Activated CD4-positive, alpha-beta T cell treated with anti-CD3 and anti-CD28 coated beads for 48 hours (primary cell): Measurements from ENCODE around the gene CFAP161.

Source experiments
- DNase-seq: peaks from one replicate; pipeline ENCODE4 v3.0.0-alpha.2; 2020

Gene CFAP161

DNA sequence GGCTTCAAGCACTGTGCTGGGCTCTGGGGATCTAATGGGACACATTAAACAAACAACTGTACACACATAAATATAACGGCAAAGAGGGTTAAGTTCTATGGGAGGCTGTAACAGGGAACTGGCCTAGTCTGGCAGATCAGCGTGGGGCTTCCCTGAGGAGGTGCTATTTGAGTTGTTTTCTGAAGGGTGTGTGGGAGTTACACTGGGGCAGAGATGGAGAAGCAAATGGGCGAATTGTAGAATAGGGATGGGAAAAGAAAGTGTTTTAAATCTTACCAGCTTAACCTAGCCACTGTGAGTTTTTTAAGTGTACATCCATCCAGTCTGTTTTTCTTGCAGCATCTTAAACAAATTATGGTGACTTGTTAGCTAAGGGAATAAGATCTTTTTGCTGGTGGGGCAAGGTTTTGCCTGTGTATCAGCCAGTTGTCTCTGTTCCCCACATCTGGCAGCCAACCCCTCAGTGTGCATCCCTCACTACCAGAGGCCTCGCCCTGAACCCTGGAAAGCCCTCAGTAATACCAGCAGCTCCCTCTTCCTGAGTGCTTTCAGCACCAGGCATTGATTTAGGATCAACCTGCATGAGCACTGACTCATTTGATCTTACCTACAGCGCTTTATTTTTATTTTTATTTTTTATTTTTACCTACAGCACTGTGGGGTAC lies 51.7 kb downstream of the CFAP161 start:
- DNase-seq: no peak

DNA sequence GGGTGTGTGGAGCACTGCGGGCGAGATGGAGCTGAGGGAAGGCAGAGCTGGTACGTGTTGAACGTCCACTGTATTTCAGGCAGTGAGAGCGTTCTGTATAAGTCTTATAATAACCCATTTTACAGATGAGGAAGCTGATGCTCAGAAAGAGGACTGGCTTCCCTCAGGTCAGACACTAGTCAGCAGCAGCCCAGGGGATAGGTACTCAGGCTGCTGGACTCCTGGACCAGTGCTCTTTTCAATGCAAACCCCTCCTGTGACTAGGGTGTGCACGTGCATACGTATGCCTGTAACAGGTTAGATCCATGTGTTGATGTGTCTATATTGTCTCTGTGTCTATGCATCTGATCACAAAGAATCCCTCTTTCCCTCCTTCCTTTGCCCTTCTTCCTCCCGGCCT lies 54.3 kb downstream of the CFAP161 start:
- DNase-seq: no peak

- no peak for DNase-seq
These were observed 55.7 kb downstream of the CFAP161 start for GRCh38 chr15:81189583-81190283.

DNA sequence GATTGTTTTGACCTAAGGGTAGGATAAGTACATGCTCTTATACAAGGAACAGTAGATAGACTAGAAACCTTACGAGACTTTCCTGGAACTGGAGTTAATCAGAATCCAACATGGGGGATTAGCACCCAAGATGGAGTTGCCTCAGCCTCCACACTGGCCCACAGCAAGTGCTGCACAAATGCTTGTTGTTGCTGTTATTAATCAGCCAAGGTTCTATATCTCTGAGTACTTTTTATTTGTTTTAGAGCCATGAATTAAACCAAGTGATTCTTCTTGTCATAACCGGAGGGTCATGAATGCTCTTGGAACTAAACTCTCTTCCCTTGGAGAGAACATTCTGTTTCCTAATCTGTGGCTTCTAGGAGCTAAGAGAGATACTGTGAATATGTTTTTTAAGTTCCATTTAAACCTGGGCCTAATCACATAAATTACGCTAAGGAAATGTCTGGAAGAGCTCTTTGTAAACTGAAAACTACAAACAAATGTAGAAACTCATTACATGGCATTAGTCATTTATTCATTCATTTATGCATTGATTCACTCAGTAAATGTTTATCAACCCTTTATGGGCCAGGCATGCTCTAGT lies 56.9 kb downstream of the CFAP161 start:
- no peak for DNase-seq

GRCh38 chr15:81191701-81192100 lies 57.6 kb downstream of the CFAP161 start:
- DNase-seq: no peak

DNA sequence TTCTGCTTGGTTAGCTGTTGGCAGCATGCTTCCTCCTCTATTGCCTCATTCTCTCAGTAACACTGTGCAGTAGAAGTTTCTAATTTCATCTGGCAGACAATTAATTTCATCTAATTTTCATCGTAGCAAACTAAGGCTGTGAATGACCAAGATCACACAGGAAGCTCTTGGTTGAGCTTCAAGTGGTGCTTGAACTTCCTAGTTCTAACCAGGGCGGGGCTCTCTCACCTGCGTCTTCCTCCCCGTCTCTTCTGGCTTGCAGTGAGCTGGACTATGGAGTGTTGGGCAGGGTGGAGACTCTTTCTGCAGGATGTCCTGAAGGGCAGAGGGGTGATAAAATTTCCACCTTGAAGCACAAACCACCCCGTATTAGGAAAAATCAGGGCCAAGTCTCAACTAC lies 60.7 kb downstream of the CFAP161 start:
- no peak for DNase-seq

DNA sequence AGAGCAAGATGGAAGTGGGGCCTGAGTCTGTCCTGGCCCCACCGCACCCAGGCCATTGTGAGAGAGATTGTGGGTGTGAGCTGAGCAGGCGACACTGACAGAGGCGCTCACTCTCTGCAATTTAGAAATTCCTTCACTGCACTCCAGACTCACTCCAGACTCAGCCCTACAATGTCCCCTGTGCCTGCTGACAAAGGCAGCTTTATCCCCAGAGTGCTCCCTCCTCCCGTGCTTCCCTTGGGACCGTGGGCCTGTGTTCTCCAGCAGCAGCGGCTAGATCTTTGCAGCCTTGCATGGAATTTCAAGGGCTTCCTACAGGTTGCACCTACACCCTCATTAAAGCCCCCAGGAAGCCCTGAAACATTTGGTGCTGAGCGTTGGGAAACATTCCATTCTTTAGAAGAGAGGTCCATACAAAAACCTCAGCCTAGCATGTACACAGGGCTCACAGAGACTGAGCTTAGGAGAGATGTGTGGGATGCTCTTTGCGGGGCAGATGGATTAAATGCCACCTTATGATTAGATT lies 61.3 kb downstream of the CFAP161 start:
- no peak for DNase-seq

GRCh38 chr15:81196576-81197254 lies 62.6 kb downstream of the CFAP161 start, which contains the start of gene IL16:
Gene IL16, plus strand, starts transcription at chr15:81196879. Its CDS starts 28,521 bp downstream, at chr15:81225400.
- DNase-seq: no peak

DNA sequence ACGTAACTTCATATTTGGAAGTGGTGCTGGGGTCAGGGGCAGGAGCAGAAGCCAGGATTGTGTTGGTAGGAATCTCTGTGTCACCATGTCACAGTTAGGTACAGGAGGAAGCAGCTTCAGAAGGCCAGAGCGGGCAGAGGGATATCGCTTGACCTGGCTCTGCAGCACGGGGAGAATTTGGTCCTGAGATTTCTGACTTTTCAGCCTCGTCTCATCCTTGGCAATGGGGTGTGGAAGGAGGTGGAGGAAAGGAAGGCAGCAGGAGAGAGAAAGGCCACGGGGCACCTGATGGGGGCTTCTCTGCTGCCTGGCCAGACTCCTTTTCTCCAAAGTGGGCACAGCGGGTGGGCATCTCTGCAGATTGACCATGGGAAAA lies 63.2 kb downstream of the CFAP161 start:
- DNase-seq: no peak

DNA sequence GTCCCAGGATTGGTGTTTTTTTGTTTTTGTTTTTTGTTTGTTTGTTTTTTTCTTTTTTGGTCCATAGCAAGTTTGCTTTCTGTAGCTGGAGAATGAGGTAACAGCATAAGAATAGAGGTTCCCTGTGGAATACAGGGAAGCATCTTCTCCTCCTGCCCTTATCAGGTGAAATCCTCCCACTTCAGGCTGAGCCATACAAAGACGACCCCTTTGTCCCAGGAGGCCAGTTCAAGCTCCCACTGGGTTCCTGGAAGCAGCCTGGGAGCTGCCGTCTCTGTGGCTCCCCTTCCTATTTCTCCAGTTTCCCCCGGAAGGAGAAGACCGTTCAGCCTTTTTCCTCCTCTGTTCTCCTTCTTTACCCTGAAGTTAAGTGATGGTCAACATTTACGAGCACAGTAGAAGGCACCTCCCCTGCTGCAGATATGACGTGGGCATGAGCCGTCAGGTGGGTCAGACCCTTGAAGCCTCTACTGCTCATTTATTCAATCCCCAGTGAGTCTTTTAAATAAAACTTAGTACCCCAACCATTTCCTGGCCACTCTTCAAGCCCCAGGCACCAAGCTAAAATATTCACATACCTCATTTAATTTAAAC lies 63.7 kb downstream of the CFAP161 start:
- DNase-seq: no peak
